ENCODE measurements around the gene KRTAP5-9.
"Not testable (repeated sequence)": the region's sequence is repeated elsewhere in the genome, so short reads cannot be mapped to it uniquely, and the experiment has no call there.

Gene KRTAP5-9

GRCh38 chr11:71532036-71532610 lies 16.1 kb upstream of the KRTAP5-9 start:
- no peak for TF ChIP-seq CTCF (IDR thresholded peaks at IDR 0.05; ENCODE audit: insufficient read depth, low read depth, low read length, missing control alignments)
- no peak for DNase-seq (ENCODE audit: low read depth)
- H3K4me3 ChIP-seq (ENCODE audit: low read depth, low read length) = no peak overlapping the region

GRCh38 chr11:71534711-71535608 lies 13.3 kb upstream of the KRTAP5-9 start:
- DNase-seq (ENCODE audit: low read depth) = peak; percentile 36
- not testable (repeated sequence) for H3K4me3 ChIP-seq (ENCODE audit: low read depth, low read length)

GRCh38 chr11:71535825-71536224 lies 12.4 kb upstream of the KRTAP5-9 start:
- no peak for DNase-seq (ENCODE audit: low read depth)
- TF ChIP-seq CTCF (IDR thresholded peaks at IDR 0.05; ENCODE audit: insufficient read depth, low read depth, low read length, missing control alignments) = no peak
- H3K4me3 ChIP-seq (ENCODE audit: low read depth, low read length) = no peak overlapping the region

GRCh38 chr11:71537537-71537936 lies 10.7 kb upstream of the KRTAP5-9 start:
- H3K4me3 ChIP-seq (ENCODE audit: low read depth, low read length) = no peak overlapping the region
- no peak for DNase-seq (ENCODE audit: low read depth)
- TF ChIP-seq CTCF (IDR thresholded peaks at IDR 0.05; ENCODE audit: insufficient read depth, low read depth, low read length, missing control alignments) = no peak

- H3K4me3 ChIP-seq (ENCODE audit: low read depth, low read length); DNase-seq (ENCODE audit: low read depth): not testable (repeated sequence)
These were observed 10.1 kb upstream of the KRTAP5-9 start, which contains the start of gene KRTAP5-8 for GRCh38 chr11:71537977-71538665. TSS of gene KRTAP5-8 (plus strand) at chr11:71538025. CDS start at chr11:71538056, 31 bp downstream.

- no peak for DNase-seq (ENCODE audit: low read depth)
- no peak for TF ChIP-seq CTCF (IDR thresholded peaks at IDR 0.05; ENCODE audit: insufficient read depth, low read depth, low read length, missing control alignments)
These were observed 9.6 kb upstream of the KRTAP5-9 start for GRCh38 chr11:71538666-71538990.

GRCh38 chr11:71539017-71539416 lies 9.2 kb upstream of the KRTAP5-9 start:
- no peak for DNase-seq (ENCODE audit: low read depth)
- H3K4me3 ChIP-seq (ENCODE audit: low read depth, low read length) = no peak overlapping the region
- no peak for TF ChIP-seq CTCF (IDR thresholded peaks at IDR 0.05; ENCODE audit: insufficient read depth, low read depth, low read length, missing control alignments)

More at GRCh38 chr11:71538666-71538990, 9.6 kb upstream of the KRTAP5-9 start:
- no peak overlapping the region for H3K4me3 ChIP-seq (ENCODE audit: low read depth, low read length)

- not testable (repeated sequence) for H3K4me3 ChIP-seq (ENCODE audit: low read depth, low read length)
- DNase-seq (ENCODE audit: low read depth) = peak; percentile 84
These were observed 8.2 kb upstream of the KRTAP5-9 start for GRCh38 chr11:71539971-71540370.

GRCh38 chr11:71540521-71541304 lies 7.5 kb upstream of the KRTAP5-9 start:
- H3K4me3 ChIP-seq (ENCODE audit: low read depth, low read length) = not testable (repeated sequence)
- DNase-seq (ENCODE audit: low read depth) = peak; percentile 85

Data from GM12865 (cell line).